EL (cell line): ENCODE data around the gene GPR6.

Experiments used
- DNase-seq: peaks from one replicate; pipeline ENCODE4 v3.0.0-alpha.2; 2016

Gene GPR6, protein sequence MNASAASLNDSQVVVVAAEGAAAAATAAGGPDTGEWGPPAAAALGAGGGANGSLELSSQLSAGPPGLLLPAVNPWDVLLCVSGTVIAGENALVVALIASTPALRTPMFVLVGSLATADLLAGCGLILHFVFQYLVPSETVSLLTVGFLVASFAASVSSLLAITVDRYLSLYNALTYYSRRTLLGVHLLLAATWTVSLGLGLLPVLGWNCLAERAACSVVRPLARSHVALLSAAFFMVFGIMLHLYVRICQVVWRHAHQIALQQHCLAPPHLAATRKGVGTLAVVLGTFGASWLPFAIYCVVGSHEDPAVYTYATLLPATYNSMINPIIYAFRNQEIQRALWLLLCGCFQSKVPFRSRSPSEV

DNA sequence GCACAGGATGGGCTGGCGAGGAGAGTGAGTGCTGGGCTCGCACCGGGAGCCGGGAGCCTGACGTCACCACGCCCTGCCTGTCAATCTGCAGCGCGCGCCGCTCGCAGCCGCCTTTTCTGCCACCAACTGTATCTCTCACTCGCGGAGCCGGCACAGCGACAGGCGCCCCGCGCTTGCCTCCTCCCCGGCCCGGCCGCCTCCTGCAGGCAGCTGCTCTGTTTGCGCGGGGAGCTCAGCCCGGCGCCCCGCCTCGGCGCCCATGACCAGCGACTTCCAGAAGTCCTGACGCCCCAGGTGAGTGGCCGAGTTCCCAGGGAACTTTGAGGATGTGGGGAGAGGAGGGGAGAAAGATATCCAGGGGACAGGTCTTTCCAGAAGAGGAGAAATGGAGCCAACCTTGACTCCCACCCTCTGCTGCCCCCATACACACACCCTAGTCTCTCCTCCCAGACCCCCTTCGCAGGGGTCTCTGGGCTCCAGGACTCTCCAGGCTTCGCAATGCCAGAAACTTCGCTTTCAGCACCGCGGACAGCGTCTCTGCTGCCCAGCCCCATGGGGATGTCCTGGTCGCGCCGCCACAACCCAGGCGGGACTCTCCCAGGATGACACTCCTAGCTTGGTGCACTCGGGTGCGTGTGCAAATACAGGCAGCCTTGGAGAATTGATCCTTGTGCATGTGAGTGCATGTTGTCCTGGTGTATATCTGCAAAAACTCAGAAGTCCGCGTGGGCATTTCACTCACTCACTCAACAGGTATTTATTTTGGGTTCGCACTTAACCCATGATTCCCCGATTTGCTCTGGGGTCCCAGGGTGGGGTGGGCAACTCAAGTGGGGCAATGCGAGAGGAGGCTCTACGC lies at the start of gene GPR6:
Gene GPR6, plus strand, starts transcription at position 138 of the 859 bp plus-strand sequence. CDS start 802 bp downstream, outside the sequence.
- DNase-seq: peak; percentile 54

DNA sequence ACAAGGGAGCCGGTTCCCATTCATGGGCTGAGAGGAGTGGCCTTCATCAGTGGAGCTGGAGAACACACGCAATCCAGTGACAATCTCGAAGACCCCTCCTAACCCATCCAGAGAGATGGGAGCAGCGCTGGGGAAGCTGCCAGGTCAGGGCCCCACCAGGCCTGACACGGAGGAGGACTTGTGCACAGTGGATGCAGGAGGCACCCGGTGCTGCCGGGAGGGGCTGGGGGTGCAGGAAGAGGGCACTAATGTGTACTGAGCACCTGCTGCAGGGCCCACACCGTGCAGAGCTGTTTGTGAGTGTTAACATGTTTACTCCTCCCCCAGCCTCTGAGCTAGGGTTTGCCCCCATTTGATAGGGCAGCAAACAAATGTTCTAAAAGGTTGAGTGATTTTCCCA lies 43.8 kb upstream of the GPR6 start:
- no peak for DNase-seq

DNA sequence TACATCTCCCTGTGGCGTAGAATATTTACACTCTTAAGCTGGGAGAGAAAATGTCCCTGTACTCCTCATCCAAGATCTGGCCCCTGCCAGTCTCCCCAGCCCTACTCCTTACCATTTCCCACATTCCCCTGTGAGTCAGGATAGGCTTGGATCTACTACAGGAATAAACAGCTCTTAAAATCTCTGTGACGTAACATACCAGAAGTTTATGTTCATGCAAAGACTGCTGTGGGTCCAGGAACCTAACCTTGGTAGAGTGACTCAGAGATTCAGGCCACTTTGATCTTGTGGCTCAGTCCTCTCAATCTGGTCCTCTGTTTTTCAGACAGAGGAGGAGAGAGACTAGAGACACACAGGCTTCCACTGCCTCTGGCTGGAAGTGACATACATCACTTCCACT lies 38.5 kb upstream of the GPR6 start:
- peak; percentile 50 for DNase-seq

DNA sequence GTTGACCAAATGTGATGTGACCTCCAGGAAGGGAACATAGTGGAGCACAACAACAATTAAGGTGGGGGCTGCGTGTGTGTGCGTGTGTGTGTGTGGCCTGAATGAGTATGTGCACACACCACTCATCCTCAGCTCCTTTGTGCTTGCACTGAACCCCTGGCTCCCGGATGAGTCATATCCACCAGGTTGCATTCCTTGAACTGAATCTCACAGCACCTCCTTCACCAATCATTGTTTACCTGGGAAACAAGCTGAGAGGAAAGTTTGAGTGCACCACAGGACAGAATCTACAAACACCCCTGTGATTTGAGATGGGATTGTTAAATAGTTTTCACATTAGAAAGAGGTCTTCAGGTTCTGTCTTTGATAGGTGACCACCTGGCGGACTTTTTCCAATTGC lies 33.7 kb upstream of the GPR6 start:
- no peak for DNase-seq

DNA sequence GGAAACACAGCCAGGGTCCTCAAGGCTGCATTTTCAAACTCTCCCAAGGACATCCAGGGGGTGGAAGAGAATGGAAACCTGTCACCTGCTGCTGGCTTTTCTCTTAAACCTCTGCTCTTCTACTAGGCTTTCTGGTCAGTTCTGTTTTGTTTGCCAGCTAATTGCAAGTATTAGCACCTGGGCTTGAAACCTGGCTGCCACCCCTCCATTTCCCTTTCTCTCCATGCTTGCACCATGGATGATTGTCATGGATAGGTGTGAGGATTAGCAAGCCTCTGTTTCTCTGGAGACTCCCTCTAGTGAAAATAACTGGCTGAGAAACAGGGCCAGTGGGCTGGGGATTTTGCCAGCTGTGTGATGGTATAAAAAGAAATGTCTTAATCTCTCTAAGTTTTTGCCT lies 33.0 kb upstream of the GPR6 start:
- DNase-seq: no peak

DNA sequence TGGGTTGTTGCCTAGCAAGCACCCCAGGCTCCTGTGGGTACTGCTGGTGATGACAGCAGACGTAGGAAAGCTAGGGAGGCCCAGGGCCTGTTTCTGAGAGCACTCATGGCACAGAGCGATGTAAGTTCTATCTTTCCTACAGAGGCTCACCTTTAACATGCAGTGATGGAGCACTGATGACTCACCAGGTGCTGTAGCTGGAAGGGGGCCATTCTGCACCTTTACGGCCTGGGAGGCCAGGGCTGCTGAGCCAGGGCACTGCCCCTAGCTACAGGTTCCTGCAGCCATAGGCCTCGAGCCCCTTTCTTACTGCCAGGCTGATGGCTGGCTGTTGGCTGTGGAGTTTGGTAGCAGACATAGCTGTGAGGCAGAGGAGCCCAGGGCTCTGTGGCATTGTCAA lies 31.1 kb upstream of the GPR6 start:
- DNase-seq: no peak

DNA sequence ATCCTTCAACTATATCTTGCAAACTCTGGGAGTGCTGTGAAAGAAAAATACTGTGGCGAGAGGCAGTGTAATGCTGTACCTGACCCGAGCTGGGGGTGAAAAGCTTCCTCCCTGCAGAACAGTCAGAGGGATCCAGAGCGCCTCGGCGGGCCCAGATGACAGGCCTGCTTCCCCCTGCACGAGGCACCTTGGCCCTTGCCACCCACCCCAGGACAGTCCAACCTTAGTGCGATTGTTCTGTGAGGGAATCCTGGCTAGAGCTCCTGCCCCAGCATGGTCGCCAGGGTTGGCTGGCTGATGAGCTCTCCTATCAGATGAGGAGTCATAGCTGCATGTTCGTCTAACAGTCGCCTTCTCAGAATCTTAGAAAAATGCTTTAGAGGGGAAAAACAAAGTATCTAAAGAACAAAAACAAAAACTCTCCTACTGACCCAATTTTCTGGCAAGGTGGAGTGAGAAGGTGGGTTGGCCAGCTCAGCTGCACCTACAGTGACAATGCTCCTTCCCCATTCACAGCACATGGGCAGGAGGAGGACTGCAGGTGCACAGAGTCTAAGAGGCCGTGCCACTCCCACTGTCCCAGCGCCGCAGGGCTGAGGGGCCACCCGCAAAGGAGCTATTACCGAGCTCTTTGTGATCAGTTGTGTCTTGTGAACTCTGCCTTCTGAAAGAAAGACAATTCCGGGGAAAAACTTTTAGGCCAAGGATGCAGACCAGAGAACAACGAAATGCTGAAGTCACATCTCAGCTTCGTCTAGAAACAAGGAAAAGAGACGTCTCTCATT lies 28.6 kb upstream of the GPR6 start:
- no peak for DNase-seq

DNA sequence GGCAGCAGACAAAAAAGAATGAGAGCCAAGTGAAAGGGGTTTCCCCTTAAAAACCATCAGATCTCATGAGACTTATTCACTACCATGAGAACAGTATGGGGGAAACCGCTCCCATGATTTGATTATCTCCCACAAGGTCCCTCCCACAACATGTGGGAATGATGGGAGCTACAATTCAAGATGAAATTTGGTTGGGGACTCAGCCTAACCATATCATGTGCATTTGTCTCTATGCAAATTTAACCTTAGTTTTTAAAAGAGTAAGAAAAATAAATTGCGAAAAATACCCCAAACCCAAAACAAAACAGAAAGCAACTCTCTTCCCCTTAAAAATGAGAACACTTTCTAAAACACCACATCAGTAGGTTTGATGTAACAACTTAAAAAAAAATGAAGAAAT lies 22.6 kb upstream of the GPR6 start:
- no peak for DNase-seq

DNA sequence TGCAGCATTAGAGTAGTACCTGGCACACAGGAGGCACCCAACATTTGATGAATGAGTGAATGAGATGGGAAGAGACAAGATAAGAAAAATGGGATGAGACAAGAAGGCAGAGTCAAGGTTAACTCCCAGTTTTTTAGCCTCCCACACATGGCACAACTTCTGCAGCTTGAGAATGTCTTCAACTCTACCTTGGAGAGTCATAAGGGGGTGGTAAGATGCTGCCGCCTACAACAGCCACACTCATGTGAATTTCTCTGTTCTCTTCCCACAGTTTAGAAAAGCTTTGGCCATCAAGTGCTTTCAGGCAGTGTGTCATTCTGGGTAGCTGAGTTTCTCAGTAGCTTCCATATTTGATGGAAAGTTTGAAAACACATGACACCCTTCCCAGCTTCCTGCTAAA lies 19.5 kb upstream of the GPR6 start:
- no peak for DNase-seq

DNA sequence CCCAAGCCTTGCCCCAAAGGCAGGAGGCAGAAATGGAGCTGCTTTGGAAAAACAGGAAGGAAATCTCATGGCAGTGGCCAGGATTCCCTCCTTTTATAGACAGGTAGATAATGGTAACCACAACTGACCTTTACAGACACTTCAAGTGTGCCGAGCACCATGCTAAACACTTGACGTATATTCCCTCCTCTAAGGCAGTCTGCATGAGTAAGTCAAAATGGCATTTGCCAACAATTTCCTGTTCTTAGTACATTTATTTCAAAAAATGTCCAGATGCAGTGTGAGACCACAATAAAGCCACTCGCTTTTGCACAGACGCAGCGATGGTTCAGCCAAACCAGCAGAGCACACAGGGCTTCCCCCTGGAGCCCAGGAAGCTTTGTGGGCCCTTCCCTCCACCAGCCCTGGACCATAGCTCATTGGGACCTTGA lies 16.5 kb upstream of the GPR6 start:
- peak; percentile 63 for DNase-seq

DNA sequence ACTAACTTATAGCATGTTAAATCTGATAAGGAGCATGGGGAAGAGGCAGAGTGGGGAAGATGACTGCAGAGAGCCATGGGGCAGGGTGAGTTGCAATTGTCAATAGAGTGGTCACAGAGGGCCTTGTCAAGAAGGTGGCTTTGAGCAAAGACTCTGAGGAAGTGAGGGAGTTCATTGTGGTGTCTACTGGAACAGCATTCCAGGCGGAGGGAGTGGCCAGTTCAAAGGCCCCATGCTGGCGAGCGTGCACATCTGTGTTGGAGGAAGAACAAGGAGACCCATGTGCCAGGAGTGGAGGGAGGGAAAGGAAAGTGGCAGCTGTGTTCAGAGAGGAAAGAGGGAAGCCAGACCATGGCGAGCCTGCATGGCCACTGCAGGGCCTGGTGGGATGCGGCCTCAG lies 15.8 kb upstream of the GPR6 start:
- DNase-seq: no peak

DNA sequence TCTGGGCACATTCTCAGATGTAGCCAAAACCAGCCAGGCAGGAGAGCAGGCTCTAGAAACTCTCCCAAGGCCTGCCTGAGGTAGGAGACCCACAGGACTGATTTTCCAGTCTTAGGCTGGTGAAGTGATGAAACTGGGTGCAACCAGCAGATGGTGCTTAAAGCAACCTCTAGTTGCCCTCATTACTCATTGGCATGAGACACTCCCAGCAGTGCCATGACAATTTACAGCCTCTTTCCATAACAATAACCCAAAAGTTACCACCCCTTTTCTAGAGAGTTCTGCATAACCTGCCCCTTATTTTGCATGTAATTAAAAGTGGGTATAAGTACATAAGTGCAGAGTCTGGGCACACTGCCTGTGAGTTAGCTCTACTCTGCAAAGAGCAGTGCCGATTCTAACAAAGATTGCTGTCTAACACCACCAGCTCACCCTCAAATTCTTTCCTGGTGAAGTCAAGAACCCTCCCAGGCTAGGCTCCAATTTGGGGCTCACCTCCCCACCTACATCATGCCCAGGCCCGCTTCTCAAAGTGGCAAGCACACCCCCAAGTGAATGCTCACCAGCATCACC lies 14.4 kb upstream of the GPR6 start:
- DNase-seq: no peak

DNA sequence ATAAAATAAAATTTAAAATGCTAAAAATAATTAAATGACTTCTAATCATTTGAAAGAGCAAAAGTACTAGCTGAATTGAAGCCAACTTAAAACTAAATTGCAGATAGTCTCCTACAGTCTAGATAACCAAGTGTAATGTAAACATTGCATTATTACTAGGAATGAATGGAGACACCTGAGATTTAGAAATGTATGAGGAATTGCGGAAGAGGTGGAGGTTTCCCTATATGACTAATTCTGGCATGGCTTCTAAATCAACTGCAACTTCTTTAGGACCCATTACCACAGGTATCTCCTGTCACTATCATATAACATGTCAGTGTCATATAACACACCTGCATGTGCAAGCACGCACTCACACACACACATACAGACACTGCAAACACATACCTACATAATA lies 13.2 kb upstream of the GPR6 start:
- DNase-seq: no peak

DNA sequence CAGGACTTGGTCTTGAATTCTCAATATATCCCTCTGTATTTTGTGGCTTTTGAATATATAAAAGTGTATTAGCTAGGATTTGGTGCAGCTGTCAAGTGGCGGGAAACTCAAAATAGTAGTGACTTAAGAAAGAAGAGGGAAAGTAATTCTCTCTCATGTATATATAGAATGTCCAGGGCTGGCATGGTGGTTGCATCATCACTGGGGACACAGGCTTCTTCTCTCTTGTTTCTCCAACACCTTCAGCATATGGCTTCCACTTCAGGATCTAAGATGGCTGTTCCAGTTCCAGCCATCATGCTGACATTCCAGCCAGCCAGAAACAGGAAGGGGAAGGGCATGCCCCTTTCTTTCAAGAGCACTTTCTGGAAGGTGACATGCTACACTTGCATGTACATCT lies 11.8 kb upstream of the GPR6 start:
- DNase-seq: no peak

DNA sequence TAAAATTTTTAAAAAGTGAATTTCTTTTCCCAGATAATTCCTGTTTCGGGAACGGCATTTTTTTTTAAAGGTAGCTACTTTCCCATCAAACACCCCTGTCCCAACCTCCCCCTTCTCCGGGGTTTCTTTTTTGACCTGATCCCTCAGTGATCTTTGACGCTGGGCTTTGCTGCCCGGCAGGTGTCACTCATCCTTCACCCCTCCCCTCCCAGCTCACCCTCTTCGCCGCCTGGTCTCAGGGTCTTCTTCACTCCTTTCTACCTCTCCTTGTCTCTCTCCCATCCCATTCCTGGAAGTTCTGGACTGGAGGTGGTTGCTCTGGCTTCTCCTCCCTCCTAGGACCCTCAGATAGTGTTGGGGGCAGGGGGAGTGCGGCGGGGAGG lies 329 bp upstream of the GPR6 start:
- no peak for DNase-seq

DNA sequence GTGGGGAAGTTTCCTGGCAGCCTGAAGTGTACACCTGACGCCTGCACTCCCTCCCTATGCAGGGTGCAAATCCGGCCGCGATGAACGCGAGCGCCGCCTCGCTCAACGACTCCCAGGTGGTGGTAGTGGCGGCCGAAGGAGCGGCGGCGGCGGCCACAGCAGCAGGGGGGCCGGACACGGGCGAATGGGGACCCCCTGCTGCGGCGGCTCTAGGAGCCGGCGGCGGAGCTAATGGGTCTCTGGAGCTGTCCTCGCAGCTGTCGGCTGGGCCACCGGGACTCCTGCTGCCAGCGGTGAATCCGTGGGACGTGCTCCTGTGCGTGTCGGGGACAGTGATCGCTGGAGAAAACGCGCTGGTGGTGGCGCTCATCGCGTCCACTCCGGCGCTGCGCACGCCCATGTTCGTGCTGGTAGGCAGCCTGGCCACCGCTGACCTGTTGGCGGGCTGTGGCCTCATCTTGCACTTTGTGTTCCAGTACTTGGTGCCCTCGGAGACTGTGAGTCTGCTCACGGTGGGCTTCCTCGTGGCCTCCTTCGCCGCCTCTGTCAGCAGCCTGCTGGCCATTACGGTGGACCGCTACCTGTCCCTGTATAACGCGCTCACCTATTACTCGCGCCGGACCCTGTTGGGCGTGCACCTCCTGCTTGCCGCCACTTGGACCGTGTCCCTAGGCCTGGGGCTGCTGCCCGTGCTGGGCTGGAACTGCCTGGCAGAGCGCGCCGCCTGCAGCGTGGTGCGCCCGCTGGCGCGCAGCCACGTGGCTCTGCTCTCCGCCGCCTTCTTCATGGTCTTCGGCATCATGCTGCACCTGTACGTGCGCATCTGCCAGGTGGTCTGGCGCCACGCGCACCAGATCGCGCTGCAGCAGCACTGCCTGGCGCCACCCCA lies 1.2 kb downstream of the GPR6 start:
- no peak for DNase-seq

DNA sequence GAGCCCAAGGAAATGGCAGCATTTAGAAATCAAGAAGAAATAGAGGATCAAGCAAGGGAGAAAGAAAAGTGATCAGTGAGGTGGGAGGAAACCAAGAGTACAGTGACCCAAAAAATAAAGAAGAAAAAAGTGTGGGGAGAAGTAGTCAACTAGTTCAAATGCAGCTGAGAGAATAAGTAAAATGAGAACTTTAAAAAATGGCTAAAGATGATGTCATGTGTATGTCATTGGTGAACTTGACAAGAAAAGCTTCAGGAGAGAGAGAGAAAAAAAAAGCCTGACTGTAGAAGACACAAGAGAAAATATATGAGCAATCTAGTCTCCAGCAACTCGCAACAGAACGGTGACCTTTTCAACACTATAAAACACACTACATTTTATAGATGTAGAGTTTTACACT lies 6.3 kb downstream of the GPR6 start:
- no peak for DNase-seq

DNA sequence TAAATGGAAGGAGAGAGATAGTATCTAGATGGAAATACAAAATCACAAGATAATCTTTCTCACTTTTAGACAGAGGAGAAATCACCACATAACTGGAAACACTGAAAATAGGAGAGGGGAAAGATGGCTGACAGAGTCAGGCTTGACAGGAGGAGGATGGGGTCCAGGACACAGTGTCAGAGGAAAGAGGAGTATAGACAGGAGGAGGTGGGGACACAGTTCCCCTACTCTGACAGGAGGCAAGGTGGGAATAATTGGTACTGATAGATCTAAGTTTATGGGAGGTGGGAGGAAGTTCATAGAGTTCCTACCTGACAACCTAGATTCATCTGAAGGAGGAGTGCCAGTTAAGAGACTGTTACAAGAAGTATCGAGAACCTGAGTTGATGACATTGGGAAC lies 9.1 kb downstream of the GPR6 start:
- DNase-seq: no peak

DNA sequence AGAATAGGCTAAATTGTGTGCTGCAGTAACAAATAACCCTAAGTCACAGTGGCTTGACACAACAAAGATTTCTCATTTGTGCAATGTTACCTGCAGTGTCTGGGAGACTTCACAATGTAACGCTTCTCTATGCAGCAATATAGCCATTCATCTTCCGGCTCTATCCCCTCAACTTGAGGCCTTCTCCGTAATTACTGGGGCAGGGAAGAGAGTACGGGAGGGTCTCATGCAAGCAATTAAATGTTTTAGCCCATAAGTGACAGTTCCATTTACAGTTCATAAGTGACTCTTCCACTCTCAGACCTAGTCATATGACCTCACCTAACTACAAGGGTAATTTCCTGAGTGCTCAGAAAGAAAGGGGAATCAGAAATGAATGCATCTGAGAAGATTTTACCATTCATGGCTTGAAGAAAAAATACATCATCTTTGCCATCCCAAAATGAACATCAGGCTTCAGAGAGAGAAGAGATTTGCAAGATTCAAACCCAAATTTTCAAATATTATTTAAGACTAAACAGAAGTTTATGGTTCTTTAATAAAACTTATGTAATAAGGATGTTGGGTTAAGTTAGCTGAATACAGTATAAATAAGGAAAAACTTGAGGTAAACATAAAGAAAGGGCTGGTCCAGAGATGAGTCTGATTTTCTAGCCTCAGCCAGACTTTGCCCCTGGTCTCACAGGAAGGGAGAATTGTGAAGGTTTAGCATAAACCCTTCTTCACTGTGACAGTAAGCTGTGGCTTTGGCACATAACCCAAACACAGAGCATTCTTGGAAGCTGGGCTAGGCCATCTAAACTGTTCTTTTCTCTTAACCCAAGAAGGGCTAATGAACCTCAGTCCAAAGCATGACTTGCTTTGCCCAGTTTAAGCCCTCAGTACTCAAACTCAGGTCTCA lies 13.3 kb downstream of the GPR6 start:
- no peak for DNase-seq

DNA sequence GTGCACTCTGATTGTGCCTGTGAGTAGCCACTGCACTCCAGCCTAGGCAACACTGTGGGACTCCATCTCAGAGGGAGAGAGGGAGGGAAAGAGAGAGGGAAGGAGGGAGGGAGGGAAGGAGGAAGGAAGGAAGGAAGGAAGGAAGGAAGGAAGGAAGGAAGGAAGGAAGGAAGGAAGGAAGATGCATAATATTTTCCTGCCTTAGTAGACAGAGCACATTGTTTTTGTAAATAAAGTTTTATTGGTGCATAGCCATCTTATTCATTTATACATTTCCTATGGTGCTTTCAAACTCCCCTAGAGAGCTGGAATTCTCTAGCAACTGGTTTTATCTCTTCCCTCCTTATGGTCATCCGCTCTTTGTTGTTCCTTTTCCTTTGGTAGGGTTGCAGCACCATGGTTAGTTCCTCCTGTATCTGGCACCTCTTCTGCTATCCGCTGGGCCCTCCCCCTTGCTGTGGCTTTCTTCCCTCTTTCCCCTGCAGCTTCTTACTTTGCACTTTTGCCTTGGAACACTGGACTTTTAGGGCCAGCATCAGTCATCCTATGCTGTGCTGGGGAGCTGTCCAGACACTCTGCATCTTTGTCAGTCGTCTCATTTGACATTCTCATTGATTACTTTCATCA lies 20.2 kb downstream of the GPR6 start:
- DNase-seq: no peak

DNA sequence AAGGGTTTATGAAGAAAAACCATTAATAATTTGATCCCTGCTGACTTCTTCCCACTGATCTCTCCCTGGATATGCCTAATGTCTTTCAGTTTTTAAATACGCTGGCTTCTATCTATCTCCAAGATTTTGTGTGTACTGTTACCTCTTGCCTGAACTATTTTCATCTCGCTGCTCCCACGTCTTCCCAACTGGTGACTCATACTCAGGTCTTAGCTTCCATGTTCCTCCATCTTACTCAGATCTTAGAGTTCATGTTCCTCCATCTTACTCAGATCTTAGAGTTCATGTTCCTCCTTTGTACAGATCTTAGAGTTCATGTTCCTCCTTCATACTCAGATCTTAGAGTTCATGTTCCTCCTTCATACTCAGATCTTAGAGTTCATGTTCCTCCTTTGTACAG lies 21.6 kb downstream of the GPR6 start:
- no peak for DNase-seq
